Aorta (tissue), 5 donors: ENCODE measurements around the gene SPIN2A. TPM values are rescaled to one million over a fixed set of nuclear protein-coding genes. Genes with fewer than 3 reads are reported as not detected.
"Not testable (repeated sequence)": the region's sequence is repeated elsewhere in the genome, so short reads cannot be mapped to it uniquely, and the experiment has no call there.

Experiments used
- ATAC-seq: fragments of 200-7000 bp; cut with Tn5 transposase; one replicate; pipeline ENCODE4 v1.9.1; 2022; ENCODE audit warnings: moderate library complexity; ENCODE audit not compliant: low FRiP score
- DNase-seq, 2 donors: peaks; one replicate each; pipeline ENCODE4 v3.0.0-alpha.2; 2020
- H3K27ac ChIP-seq, 2 donors: one replicate each; pipeline ENCODE4 v1.5.1; 2013; ENCODE audit warnings: low read length in 2 of 2, mild to moderate bottlenecking in 2 of 2, moderate library complexity in 2 of 2, control low read depth in 1 of 2, inconsistent platforms in 1 of 2, low read depth in 1 of 2
- H3K27me3 ChIP-seq, 2 donors: one replicate each; pipeline ENCODE4 v1.6.1; 2013; ENCODE audit warnings: control low read depth in 1 of 2, low read length in 1 of 2, mild to moderate bottlenecking in 1 of 2, moderate library complexity in 1 of 2; ENCODE audit not compliant: insufficient read depth in 2 of 2, control insufficient read depth in 1 of 2
- H3K36me3 ChIP-seq, 2 donors: one replicate each; pipeline ENCODE4 v1.6.1; 2013; ENCODE audit warnings: control low read depth in 1 of 2, low read length in 1 of 2, mild to moderate bottlenecking in 1 of 2; ENCODE audit not compliant: insufficient read depth in 2 of 2, control insufficient read depth in 1 of 2
- H3K4me1 ChIP-seq, 2 donors: one replicate each; pipeline ENCODE4 v1.6.1; 2013; ENCODE audit warnings: low read length in 2 of 2, control low read depth in 1 of 2, mild to moderate bottlenecking in 1 of 2, moderate library complexity in 1 of 2; ENCODE audit not compliant: insufficient read depth in 2 of 2, control insufficient read depth in 1 of 2
- H3K4me3 ChIP-seq, 2 donors: one replicate each; pipeline ENCODE4 v1.5.1; 2013; ENCODE audit warnings: low read length in 2 of 2, control low read depth in 1 of 2, mild to moderate bottlenecking in 1 of 2
- H3K9me3 ChIP-seq: one replicate; pipeline ENCODE4 v1.6.1; 2013; ENCODE audit warnings: mild to moderate bottlenecking, low read length; ENCODE audit not compliant: control insufficient read depth
- WGBS, 2 donors: extraction: QIAGEN DNeasy Blood & Tissue Kit; methylation state at CpG; one replicate each; pipeline ENCODE4 v1.1.7; 2013; 5-methylcytosine and 5-hydroxymethylcytosine counted together
- intact Hi-C, 2 donors: fragments of 100-400 bp; cut with DNase I; formaldehyde crosslinking; loops; one replicate each; pipeline versions ENCODE4 v1.14.2 to v1.15.0; 2022
- polyA plus RNA-seq, 2 donors: library from polyadenylated mRNA; stranded (reverse); fragments of 200-250 nt; gene quantifications; one replicate each; pipeline ENCODE4 v1.2.3, GENCODE V29; 2013
- total RNA-seq, 2 donors: library from RNA; stranded (reverse); fragmentation: NEBNext Ultra II Directional; extraction: Animal tissue kit (Norgen Biotek cat#: 25700); gene quantifications; one replicate each; pipeline ENCODE4 v1.2.1, GENCODE V29; 2021
- donor health status: healthy with polysubstance abuse.
- donor health status: Bipolar disorder and iron deficiency.
- donor health status: DM: no; HTN: no; CAD: no.
- donor health status: DM: no; HTN: no; CAD: no.
- donor health status: DM: yes; HTN: yes; CAD: no.

The SPIN2A gene
- total and polyA plus RNA-seq, 4 donors: 1.2 to 2.4 (median 1.5) TPM; not detected in 1

GRCh38 chrX:57136589-57136988, 608 bp downstream of the SPIN2A start:
- WGBS, 2 donors: 58 to 96% methylated on average over 1 of the region's 3 CpGs
- ATAC-seq: peak; percentile 21

GRCh38 chrX:57135287-57135686, 1.9 kb downstream of the SPIN2A start:
- DNase-seq (no peak), ATAC-seq (no peak)
- 88 to 99% methylated on average over 3 of the region's 3 CpGs for WGBS, 2 donors
- Histone ChIP-seq H3K36me3 (no peaks in the 10 kb centered on the region), H3K27ac (no peak overlapping the region), H3K4me1 (no peaks in the 10 kb centered on the region), H3K9me3 (no peaks in the 10 kb centered on the region), H3K4me3 (no peak overlapping the region), H3K27me3 (no peaks in the 10 kb centered on the region)
- intact Hi-C loops: no loop called here

More at GRCh38 chrX:57136589-57136988, 608 bp downstream of the SPIN2A start:
- H3K27ac ChIP-seq, H3K4me3 ChIP-seq, H3K36me3 ChIP-seq, H3K4me1 ChIP-seq, H3K9me3 ChIP-seq, H3K27me3 ChIP-seq, DNase-seq, intact Hi-C loops: not testable (repeated sequence)

- WGBS, 2 donors: 85 to 99% methylated on average over 3 of the region's 3 CpGs
- H3K27me3 ChIP-seq: no peaks in the 10 kb centered on the region
- no peaks in the 10 kb centered on the region for H3K9me3 ChIP-seq
- intact Hi-C loops: no loop called here
- no peak overlapping the region for H3K4me3 ChIP-seq
- DNase-seq (no peak), ATAC-seq (no peak)
- no peaks in the 10 kb centered on the region for H3K36me3 ChIP-seq
- no peaks in the 10 kb centered on the region for H3K4me1 ChIP-seq
- H3K27ac ChIP-seq: no peak overlapping the region
Observed at GRCh38 chrX:57134702-57135101, 2.5 kb downstream of the SPIN2A start.

- H3K4me1 ChIP-seq: no peaks in the 10 kb centered on the region
- intact Hi-C loops: no loop called here
- H3K4me3 ChIP-seq: no peak overlapping the region
- no peaks in the 10 kb centered on the region for H3K36me3 ChIP-seq
- DNase-seq: no peak
- H3K9me3 ChIP-seq: no peaks in the 10 kb centered on the region
- 59 to 83% methylated on average over 4 of the region's 4 CpGs for WGBS, 2 donors
- no peak overlapping the region for H3K27ac ChIP-seq
- ATAC-seq: no peak
- no peaks in the 10 kb centered on the region for H3K27me3 ChIP-seq
Observed at GRCh38 chrX:57133706-57134105, 3.5 kb downstream of the SPIN2A start.

GRCh38 chrX:57133284-57133683, 3.9 kb downstream of the SPIN2A start:
- DNase-seq, H3K27ac ChIP-seq, H3K27me3 ChIP-seq, H3K9me3 ChIP-seq, H3K36me3 ChIP-seq, ATAC-seq, intact Hi-C loops, H3K4me3 ChIP-seq, H3K4me1 ChIP-seq: not testable (repeated sequence)
- WGBS, 2 donors: 31 to 36% methylated on average over 4 of the region's 4 CpGs

GRCh38 chrX:57132046-57132445, 5.2 kb downstream of the SPIN2A start:
- 73 to 92% methylated on average over 7 of the region's 7 CpGs for WGBS, 2 donors
- no peak overlapping the region for H3K27ac ChIP-seq
- no peaks in the 10 kb centered on the region for H3K27me3 ChIP-seq
- no peaks in the 10 kb centered on the region for H3K9me3 ChIP-seq
- H3K36me3 ChIP-seq: no peaks in the 10 kb centered on the region
- DNase-seq (no peak), ATAC-seq (no peak)
- intact Hi-C loops: no loop called here
- H3K4me1 ChIP-seq: no peaks in the 10 kb centered on the region
- H3K4me3 ChIP-seq: no peak overlapping the region

- Histone ChIP-seq H3K4me3 (peak overlapping the region; percentile 15 to 23), H3K27me3 (no peaks in the 10 kb centered on the region), H3K4me1 (no peaks in the 10 kb centered on the region), H3K27ac (no peak overlapping the region), H3K9me3 (no peaks in the 10 kb centered on the region), H3K36me3 (no peaks in the 10 kb centered on the region)
- intact Hi-C loops: no loop called here
- 2 to 21% methylated on average over 10 of the region's 10 CpGs for WGBS, 2 donors
- DNase-seq: no peak
- peak; percentile 5 for ATAC-seq
Observed at GRCh38 chrX:57121816-57122215, 15.4 kb downstream of the SPIN2A start.

GRCh38 chrX:57121162-57121755, 15.9 kb downstream of the SPIN2A start, which contains the start of gene SPIN2B:
SPIN2B (minus strand) TSS chrX:57121548.
- peak; percentile 94 for ATAC-seq

GRCh38 chrX:57120619-57121161, 16.5 kb downstream of the SPIN2A start:
- H3K36me3 ChIP-seq, H3K27ac ChIP-seq, H3K27me3 ChIP-seq, DNase-seq, intact Hi-C loops, H3K9me3 ChIP-seq, H3K4me1 ChIP-seq: not testable (repeated sequence)
- H3K4me3 ChIP-seq: peak overlapping the region; percentile 15 to 24
- 0 to 32% methylated on average over 10 of the region's 12 CpGs for WGBS, 2 donors
- peak; percentile 51 for ATAC-seq

More at GRCh38 chrX:57121162-57121755, 15.9 kb downstream of the SPIN2A start, which contains the start of gene SPIN2B:
- Histone ChIP-seq H3K9me3 (no peaks in the 10 kb centered on the region), H3K4me3 (peak within 1 kb of the TSS; percentile 15 to 24), H3K27me3 (no peaks in the 10 kb centered on the region), H3K4me1 (no peaks in the 10 kb centered on the region), H3K27ac (peak within 1 kb of the TSS in 1 of 2 donors; percentile 32), H3K36me3 (no peaks in the 10 kb centered on the region)
- intact Hi-C loops: no loop called here
- 0 to 27% methylated on average over 40 to 43 of the region's 43 CpGs for WGBS, 2 donors
- peak; percentile 89 to 91 for DNase-seq
